ENCODE data around the gene PPP1R14B.

PPP1R14B gene

DNA sequence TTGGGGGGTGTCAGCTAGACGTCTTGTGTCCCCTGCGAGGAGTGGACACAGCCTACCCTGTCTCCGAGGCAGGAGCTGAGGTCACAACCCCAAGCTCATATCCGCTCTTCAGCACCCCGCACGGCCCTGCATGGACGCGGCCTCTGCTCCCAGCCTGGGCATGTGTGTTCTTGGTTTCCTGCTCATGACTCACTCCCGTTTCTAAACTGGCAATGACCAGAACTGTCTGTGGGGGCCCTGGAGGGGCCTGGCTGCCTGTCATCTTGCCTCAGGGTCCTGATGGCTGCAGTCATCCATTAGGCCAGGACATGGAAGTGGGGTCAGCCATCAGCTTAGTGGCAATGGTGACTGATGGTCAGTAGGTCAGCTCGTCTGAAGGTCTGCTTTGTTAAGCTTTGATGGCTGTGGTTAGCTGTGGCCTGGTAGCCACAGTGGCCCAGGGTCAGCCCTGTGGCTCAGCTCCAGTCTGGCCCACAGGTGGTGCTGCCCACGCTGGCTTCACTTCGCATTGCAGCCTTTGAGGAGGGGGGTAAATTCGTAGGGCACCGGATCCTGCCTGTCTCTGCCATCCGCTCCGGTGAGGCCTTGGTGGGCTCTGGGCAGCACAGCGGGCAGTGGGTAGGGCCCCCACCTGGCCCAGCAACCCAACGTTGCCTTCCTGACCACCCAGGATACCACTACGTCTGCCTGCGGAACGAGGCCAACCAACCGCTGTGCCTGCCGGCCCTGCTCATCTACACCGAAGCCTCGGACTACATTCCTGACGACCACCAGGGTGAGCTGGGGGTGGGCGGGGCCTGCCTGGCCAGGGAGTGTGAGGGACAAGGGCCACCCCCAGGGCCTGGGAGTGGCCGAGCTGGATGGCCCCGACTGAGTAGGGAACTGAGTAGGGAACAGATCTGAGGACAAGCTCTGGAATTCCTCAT lies 16.5 kb upstream of the PPP1R14B start:
- TF ChIP-seq, protein P1, sequence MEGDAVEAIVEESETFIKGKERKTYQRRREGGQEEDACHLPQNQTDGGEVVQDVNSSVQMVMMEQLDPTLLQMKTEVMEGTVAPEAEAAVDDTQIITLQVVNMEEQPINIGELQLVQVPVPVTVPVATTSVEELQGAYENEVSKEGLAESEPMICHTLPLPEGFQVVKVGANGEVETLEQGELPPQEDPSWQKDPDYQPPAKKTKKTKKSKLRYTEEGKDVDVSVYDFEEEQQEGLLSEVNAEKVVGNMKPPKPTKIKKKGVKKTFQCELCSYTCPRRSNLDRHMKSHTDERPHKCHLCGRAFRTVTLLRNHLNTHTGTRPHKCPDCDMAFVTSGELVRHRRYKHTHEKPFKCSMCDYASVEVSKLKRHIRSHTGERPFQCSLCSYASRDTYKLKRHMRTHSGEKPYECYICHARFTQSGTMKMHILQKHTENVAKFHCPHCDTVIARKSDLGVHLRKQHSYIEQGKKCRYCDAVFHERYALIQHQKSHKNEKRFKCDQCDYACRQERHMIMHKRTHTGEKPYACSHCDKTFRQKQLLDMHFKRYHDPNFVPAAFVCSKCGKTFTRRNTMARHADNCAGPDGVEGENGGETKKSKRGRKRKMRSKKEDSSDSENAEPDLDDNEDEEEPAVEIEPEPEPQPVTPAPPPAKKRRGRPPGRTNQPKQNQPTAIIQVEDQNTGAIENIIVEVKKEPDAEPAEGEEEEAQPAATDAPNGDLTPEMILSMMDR (IDR thresholded peaks at IDR 0.05; ENCODE audit: insufficient read depth, low read length, poor library complexity, severe bottlenecking) = no peak
- no peaks in the 10 kb centered on the region for H3K27me3 ChIP-seq (replicated peaks; ENCODE audit: control insufficient read depth, insufficient read depth, low read length)
- no peak for DNase-seq (ENCODE audit: extremely low read depth, insufficient read length)
- H3K36me3 ChIP-seq (ENCODE audit: control insufficient read depth, insufficient read depth, low read length) = peaks cover 11% of the 10 kb centered on the region
- no peak overlapping the region for H3K4me3 ChIP-seq (replicated peaks; ENCODE audit: low read depth, low read length)

DNA sequence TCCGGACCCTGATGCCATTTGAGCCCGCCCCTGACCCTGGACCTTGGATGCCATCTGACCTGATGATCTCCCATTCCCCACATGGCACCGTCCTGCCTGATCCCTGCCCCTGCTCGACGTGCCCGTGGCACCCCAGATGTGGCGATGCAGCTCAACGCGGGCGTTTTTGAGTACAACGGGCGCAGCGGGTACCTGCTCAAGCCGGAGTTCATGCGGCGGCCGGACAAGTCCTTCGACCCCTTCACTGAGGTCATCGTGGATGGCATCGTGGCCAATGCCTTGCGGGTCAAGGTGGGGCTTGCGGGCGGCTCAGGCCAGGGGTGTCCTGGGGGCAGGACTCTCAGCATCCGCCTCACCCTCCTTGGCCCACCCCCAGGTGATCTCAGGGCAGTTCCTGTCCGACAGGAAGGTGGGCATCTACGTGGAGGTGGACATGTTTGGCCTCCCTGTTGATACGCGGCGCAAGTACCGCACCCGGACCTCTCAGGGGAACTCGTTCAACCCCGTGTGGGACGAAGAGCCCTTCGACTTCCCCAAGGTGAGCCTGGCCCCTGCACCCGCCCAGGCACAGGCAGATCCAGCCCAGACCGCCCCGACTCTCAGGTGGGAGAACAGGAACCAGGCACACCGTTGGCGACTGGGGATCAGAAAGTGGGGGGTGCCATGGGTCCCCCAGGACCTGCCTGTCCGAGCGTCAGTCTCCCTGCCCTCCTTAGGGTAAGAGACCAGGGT lies 15.7 kb upstream of the PPP1R14B start:
- no peaks in the 10 kb centered on the region for H3K27me3 ChIP-seq (replicated peaks; ENCODE audit: control insufficient read depth, insufficient read depth, low read length)
- H3K4me3 ChIP-seq (replicated peaks; ENCODE audit: low read depth, low read length) = no peak overlapping the region
- H3K36me3 ChIP-seq (ENCODE audit: control insufficient read depth, insufficient read depth, low read length) = peaks cover 11% of the 10 kb centered on the region
- no peak for DNase-seq (ENCODE audit: extremely low read depth, insufficient read length)
- TF ChIP-seq, protein P1 (IDR thresholded peaks at IDR 0.05; ENCODE audit: insufficient read depth, low read length, poor library complexity, severe bottlenecking) = no peak

DNA sequence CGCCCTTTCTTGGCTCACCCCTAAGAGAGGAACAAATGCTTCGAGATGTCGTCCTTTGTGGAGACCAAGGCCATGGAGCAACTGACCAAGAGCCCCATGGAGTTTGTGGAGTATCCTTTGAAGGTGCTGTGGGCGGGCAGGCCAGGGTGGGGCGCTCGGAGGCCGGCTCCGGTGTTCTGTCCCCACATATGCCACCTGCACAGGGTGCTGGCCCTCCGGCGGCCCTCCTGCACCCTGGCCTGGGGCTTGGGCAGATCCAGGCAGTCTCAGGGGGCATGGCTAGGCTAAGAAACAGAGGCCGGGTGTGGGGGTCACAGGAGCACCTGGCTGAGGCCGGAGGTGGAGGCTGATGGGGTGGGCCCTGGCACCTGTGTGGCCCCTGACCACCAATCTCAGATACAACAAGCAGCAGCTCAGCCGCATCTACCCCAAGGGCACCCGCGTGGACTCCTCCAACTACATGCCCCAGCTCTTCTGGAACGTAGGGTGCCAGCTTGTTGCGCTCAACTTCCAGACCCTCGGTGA lies 14.9 kb upstream of the PPP1R14B start:
- peaks cover 12% of the 10 kb centered on the region for H3K36me3 ChIP-seq (ENCODE audit: control insufficient read depth, insufficient read depth, low read length)
- DNase-seq (ENCODE audit: extremely low read depth, insufficient read length) = no peak
- H3K27me3 ChIP-seq (replicated peaks; ENCODE audit: control insufficient read depth, insufficient read depth, low read length) = no peaks in the 10 kb centered on the region
- no peak overlapping the region for H3K4me3 ChIP-seq (replicated peaks; ENCODE audit: low read depth, low read length)
- TF ChIP-seq, protein P1 (IDR thresholded peaks at IDR 0.05; ENCODE audit: insufficient read depth, low read length, poor library complexity, severe bottlenecking) = no peak

DNA sequence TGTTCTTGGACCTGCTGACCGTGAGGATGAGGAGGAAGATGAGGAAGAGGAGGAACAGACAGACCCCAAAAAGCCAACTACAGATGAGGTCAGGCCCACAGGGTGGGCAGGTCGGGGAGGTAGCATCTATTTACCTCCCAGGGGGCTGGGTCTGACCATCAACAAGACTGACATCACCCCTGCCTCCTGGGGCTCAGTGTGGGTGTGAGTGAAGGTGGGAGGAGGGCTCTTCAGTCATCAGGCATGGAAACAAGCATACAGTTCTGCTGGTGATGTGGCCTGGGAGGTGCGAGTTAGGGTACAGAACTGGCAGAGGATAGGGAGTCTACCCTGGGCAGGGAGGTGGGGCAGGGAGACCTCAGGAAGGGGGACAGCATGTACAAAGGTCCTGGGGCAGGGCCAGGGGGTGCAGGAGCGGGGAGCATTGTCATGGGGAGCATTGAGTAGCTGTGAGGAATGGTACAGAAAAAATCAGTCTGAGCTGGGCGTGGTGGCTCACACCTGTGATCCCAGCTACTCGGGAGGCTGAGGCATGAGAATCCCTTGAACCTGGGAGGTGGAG lies 13.5 kb upstream of the PPP1R14B start:
- H3K27me3 ChIP-seq (replicated peaks; ENCODE audit: control insufficient read depth, insufficient read depth, low read length) = no peaks in the 10 kb centered on the region
- TF ChIP-seq, protein P1 (IDR thresholded peaks at IDR 0.05; ENCODE audit: insufficient read depth, low read length, poor library complexity, severe bottlenecking) = no peak
- no peak overlapping the region for H3K4me3 ChIP-seq (replicated peaks; ENCODE audit: low read depth, low read length)
- H3K36me3 ChIP-seq (ENCODE audit: control insufficient read depth, insufficient read depth, low read length) = peaks cover 16% of the 10 kb centered on the region
- no peak for DNase-seq (ENCODE audit: extremely low read depth, insufficient read length)

DNA sequence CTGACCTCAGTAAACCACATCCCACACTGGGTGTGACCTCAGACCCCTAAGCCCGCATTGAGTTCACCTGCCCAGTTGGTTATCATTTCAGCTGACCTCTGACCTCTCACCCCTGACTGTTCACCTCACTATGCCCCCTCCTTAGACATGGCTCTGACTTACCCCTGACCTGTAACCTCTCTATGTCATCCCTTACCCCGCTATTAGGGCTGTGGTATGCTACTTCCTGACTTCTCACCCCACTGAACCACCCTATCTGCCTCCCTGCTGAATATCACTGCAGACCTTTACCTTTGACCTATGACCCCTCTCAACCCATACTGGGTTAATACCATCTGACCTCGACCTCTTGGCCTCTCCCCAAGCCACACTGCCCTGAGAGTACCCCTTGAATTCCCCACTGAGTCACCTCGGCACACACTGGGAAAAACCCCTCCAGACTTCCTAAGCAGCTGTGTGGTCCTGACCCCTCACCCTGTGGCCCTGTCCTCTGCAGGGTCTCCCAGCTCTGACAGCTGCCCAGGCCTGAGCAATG lies 12.9 kb upstream of the PPP1R14B start:
- H3K4me3 ChIP-seq (replicated peaks; ENCODE audit: low read depth, low read length) = no peak overlapping the region
- H3K36me3 ChIP-seq (ENCODE audit: control insufficient read depth, insufficient read depth, low read length) = peaks cover 16% of the 10 kb centered on the region
- TF ChIP-seq, protein P1 (IDR thresholded peaks at IDR 0.05; ENCODE audit: insufficient read depth, low read length, poor library complexity, severe bottlenecking) = no peak
- H3K27me3 ChIP-seq (replicated peaks; ENCODE audit: control insufficient read depth, insufficient read depth, low read length) = no peaks in the 10 kb centered on the region
- DNase-seq (ENCODE audit: extremely low read depth, insufficient read length) = no peak
